Sigmoid colon (tissue), 4 donors: ENCODE data around the gene MRPS18A.

Experiments
- EP300 ChIP-seq, 4 donors: sonication (generic); formaldehyde crosslinking; IDR thresholded peaks; one replicate each; pipeline ENCODE4 v1.6.1; 2017; ENCODE audit warnings: antibody characterized with exemption in 4 of 4
- POLR2A ChIP-seq, 2 donors: fragments of 450-650 bp; IDR thresholded peaks; one replicate each; pipeline ENCODE4 v1.6.1; 2016; ENCODE audit warnings: antibody characterized with exemption in 2 of 2, mild to moderate bottlenecking in 2 of 2, moderate library complexity in 2 of 2
- TF ChIP-seq, protein P1 (sequence below), 4 experiments: fragments of 450-650 bp in 3 of 4; fragments of 200-600 bp in 1 of 4; IDR thresholded peaks; one replicate each; pipeline ENCODE4 v1.5.1; 2016 to 2019; ENCODE audit warnings: antibody characterized with exemption in 4 of 4, mild to moderate bottlenecking in 3 of 4, moderate library complexity in 2 of 4

DNA sequence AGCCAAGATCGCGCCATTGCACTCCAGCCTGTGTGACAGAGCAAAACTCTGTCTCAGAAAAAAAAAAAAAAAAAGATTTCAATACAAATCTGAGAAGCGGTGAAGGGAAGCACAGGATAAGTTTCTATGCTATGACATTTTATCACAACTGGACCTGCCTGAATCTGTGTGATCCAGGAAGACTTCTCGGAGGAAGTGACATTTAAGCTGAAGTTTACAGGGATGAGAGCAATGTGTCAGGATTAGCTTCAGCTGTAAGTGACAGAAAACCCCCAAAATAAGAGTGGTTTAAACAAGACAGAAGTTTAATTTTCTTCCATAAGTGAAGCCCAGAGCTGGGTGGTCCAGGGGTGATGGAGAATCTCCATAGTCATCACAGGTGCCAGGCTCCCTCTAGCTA is 33.4 kb upstream of the MRPS18A start:
- TF ChIP-seq, protein P1, sequence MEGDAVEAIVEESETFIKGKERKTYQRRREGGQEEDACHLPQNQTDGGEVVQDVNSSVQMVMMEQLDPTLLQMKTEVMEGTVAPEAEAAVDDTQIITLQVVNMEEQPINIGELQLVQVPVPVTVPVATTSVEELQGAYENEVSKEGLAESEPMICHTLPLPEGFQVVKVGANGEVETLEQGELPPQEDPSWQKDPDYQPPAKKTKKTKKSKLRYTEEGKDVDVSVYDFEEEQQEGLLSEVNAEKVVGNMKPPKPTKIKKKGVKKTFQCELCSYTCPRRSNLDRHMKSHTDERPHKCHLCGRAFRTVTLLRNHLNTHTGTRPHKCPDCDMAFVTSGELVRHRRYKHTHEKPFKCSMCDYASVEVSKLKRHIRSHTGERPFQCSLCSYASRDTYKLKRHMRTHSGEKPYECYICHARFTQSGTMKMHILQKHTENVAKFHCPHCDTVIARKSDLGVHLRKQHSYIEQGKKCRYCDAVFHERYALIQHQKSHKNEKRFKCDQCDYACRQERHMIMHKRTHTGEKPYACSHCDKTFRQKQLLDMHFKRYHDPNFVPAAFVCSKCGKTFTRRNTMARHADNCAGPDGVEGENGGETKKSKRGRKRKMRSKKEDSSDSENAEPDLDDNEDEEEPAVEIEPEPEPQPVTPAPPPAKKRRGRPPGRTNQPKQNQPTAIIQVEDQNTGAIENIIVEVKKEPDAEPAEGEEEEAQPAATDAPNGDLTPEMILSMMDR (IDR thresholded peaks at IDR 0.05) = no peak
- TF ChIP-seq POLR2A (IDR thresholded peaks at IDR 0.05) = no peak
- no peak for TF ChIP-seq EP300 (IDR thresholded peaks at IDR 0.05)
